Left lobe of liver (tissue), 2 donors: Measurements from ENCODE around the gene CEACAM16. TPM values are rescaled to one million over a fixed set of nuclear protein-coding genes. Genes with fewer than 3 reads are reported as not detected.
A peak's percentile ranks its signal among the peaks of the same experiment; 100 is the strongest.
"Not testable (repeated sequence)": the region's sequence is repeated elsewhere in the genome, so short reads cannot be mapped to it uniquely, and the experiment has no call there.

Experiments used
- ATAC-seq: fragments of 200-7000 bp; cut with Tn5 transposase; one replicate; pipeline ENCODE4 v1.9.1; 2020; ENCODE audit warnings: mild to moderate bottlenecking, moderate library complexity
- DNase-seq: peaks from one replicate; pipeline ENCODE4 v3.0.0-alpha.2; 2020; ENCODE audit warnings: low spot score
- total RNA-seq: library from RNA; stranded (reverse); gene quantifications from one replicate; pipeline ENCODE4 v1.2.1, GENCODE V29; 2021
- donor health status: DM: no; HTN: no; CAD: no; lungs with moderate emphysema.
- donor health status: DM: no; HTN: yes; CAD: no.

CEACAM16 gene
- total RNA-seq, 1 donor from 2014 or later, result not detected

DNA sequence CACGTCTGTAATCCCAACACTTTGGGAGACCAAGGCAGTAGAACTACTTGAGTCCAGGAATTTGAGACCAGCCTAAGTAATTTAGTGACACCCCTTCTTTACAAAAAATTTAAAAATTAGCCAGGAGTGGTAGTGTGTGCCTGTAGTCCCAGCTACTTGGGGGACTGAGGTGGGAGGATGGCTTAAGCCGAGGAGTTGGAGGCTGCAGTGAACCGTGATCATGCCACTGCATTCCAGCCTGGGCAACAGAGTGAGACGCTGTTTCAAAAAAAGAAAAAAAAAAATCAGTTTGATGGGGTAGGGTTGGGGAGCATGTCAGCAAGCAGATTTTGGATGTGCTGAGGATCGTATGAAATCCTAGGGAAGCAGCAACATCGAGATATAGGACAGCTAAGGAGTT, 23.4 kb upstream of the CEACAM16 start:
- no peak for ATAC-seq
- no peak for DNase-seq

DNA sequence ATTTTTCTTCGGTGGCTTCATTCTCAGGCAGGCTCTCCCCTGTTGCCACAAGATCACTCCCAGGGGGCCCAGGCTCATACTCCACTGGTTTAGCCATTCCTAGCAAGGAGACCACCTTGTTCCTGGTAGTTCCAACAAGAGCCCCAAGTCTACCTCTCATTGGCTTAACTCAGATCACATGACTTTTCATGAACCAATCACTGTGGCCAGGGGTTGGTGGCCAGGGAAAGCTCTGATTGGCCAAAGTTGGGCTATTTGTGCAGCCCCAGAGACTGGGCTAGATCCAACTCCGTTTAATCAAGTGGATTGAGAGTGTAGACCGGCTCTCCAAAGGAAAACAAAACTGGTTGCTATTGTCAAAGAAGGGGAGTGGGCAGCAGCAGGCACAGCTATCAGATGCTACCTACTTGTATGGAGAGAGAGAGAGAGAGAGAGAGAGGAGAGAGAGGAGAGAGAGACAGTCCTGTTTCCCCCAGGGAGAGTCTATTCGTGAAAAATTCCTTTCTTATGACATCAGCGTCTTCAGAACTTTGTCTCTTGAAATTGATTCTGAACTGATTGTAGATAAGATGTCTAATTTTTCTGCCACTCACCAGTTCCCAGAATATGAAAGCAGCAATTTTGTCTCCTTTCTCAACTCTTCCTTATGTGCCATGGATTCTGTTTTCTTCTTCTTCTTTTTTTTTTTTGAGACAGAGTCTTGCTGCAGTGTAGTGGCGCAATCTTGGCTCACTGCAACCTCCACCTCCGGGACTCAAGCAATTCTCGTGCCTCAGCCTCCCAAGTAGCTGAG, 21.7 kb upstream of the CEACAM16 start:
- ATAC-seq, result no peak
- no peak for DNase-seq

DNA sequence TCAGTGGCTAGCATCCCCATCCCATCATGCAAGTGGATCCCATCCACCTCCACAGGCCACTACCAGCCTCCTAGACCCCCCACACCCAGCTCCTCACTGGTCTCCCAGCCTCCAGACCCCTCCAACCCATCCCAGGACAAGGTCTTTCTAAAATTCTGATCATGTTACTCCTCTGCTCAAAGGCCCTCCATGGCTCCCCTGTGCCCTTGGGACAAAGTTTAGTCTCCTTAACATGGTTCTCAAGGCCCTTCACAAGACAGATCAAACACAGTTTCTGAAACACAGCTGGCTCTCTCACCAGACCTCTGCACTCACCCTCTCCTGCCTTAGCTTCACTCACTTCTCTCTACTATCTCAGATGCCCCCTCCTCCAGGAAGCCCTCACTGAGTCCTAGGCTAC, 18.4 kb upstream of the CEACAM16 start:
- ATAC-seq (no peak), DNase-seq (no peak)

GRCh38 chr19:44681992-44682790, 16.8 kb upstream of the CEACAM16 start:
- DNase-seq (no peak), ATAC-seq (no peak)

DNA sequence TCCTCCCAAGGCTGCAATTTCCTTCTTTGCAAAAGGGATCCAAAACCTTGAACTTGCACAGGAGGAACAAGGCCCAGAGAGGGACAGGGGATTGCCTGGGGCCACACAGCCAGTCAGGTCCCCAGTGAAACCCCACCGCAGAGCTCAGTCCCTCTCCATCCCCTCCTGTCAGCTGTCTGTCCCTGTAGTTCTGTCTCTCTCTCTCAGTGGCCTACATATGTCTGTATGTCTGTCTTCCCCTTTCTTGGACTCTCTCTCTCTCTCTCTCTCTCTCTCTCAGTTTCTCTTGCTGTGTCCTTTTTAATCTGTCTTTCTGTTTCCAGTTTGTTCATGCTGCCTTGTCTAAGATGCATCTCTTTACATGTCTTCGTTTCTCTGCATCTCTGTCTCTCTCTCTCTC, 16.1 kb upstream of the CEACAM16 start:
- ATAC-seq (no peak), DNase-seq (no peak)

DNA sequence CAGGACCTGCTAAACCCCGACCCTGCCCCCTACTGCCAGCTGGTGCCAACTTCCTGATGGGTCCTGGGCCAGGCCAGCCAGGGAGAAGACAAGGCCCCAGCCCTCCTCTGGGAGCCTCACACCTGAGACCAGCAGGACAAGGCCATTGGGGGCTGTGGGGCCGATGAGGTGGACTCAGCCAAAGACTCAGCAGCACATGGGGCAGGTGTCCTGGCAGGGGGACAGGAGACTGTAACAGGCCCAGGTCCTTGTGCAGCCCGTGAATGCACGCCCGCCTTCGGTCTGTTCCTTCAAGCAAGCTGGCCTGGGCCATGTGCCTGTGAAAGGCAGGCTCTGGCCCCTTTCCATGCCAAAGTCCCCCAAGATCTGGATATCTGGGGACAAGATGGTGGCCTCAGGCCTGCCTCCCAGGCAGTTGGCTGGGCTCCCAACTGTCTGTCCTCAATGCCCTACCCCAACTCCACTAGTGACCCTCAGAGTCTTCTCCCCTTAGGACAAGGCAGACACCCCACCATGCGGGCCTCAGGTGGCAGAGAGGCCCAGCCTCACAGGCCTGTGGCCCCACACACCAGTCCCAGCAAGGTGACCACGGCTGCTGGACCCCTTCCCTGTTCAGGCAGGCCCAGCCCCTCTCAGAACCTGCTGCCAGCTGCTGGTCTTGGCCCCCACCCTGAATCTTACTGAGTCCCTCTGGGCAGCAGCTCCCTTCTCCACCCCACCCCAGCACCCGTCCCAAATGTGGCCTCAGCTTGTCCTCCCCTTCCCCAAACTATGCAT, 15.3 kb upstream of the CEACAM16 start:
- DNase-seq (no peak), ATAC-seq (no peak)

GRCh38 chr19:44684396-44684795, 14.6 kb upstream of the CEACAM16 start:
- ATAC-seq, DNase-seq: not testable (repeated sequence)

DNA sequence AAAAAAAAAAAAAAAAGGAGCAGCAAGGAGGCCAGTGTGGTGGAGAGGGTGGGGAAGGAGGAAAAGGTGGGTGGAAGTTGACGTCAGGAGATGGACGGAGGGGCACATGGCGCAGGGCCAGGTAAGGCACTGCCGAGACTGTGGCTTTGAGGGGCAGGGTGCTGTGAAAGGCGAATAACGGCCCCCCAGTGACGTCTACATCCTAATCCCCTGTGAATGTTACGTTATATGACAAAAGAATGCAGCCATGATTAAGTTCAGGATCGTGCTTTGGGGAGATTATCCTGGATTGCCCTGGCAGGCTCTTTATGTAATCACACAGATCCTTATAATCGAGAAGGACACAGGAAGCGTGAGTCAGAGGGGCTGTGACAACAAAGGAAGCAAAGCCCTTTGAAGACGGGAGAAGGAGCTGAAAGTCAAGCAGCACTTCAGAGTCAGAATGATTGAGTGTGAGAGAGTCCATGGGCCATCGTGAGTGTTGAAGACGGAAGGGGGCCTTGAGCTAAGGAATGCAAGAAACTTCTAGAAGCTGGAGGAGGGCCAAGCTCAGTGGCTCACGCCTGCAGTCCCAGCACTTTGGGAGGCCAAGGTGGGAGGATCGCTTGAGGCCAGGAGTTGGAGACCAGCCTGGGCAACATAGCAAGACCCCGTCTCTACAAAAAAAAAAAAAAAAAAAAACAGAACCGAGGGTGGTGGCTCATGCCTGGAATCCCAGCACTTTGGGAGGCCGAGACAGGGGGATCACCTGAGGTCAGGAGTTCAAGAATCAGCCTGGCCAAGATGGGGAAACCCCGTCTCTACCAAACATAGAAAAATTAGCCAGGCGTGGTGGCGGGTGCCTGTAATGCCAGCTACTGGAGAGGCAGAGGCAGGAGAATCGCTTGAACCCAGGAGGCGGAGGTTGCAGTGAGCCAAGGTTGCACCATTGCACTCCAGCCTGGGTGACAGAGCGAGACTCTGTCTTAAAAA, 13.8 kb upstream of the CEACAM16 start:
- DNase-seq (no peak), ATAC-seq (peak; percentile 7)

- DNase-seq (no peak), ATAC-seq (peak; percentile 6)
These were observed 13.1 kb upstream of the CEACAM16 start for GRCh38 chr19:44685877-44686276.

DNA sequence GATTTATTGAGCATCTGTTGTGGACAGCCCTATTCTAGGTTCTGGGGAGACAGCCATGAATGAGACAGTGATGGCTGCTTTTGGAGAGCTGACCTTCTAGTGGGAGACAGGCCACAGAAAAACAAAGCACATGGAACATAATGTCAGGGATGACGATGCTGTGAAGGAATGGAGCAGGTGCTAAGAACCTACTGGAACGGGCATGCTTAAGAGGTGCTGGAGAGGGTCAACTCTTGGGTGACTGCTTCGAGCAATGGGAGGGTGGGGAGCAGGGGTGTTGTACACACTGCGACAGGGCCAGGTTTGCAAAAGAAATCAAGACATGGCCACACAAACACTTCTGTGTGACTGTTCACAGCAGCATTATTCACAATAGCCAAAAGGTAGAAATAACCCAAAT, 12.1 kb upstream of the CEACAM16 start:
- ATAC-seq, result no peak

GRCh38 chr19:44687888-44688287, 11.1 kb upstream of the CEACAM16 start:
- ATAC-seq (no peak), DNase-seq (no peak)

More for the DNA sequence above, 12.1 kb upstream of the CEACAM16 start:
- DNase-seq, result no peak

DNA sequence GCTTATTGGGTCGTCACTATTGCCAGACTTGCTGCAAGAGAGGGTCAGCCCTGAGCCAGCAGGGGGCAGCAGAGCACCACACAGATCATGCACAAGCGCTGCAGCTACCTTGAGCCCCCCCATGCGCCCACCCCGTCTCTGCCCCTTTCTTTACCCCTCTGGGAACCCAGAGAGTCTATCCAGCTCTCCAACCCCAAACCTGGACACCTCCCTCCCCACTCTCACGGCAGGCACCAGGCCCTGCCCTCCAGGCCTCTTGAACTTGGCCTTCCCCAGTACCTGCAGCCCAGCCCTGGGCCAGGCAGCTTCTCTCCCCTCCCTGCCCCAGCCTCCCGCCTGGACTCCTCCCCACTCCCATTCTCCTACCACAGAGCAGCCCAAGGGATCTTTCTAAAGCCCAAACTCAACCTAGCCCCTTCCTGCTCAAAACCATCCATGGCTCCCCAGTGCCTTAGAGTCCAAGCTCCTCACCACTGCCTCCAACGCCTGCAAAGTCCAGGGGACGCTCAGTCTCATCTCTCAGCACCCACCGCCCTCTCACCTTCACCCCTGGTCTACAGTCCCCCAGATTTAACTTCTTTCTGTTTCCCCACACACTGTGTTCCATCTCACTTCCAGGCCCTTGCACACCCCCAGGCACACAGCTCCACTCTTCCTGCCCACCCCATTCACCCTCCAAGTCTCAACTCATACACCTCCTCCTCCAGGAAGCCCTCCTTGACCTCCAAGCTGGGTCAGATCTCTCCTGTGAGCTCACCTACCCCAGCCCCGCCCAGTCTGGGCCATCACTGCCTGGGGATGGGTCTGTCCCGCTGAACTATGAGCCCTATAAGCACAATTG, 9.4 kb upstream of the CEACAM16 start:
- DNase-seq (peak; percentile 72), ATAC-seq (peak; percentile 70)

DNA sequence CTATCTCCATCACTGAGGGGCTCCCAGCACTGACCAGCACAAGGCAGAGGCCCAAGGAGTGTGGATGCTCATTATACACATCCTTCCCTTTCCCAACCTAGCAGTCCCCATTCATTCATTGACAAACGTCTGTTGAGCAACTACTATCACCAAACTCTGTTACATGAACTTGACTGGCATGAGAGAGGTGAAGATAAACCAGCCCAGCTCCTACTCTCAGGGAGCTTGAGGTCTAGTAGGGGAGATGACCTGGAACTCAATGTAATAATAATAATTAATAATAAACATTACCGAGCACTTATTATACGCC, 8.9 kb upstream of the CEACAM16 start:
- ATAC-seq, result no peak
- DNase-seq, result no peak

DNA sequence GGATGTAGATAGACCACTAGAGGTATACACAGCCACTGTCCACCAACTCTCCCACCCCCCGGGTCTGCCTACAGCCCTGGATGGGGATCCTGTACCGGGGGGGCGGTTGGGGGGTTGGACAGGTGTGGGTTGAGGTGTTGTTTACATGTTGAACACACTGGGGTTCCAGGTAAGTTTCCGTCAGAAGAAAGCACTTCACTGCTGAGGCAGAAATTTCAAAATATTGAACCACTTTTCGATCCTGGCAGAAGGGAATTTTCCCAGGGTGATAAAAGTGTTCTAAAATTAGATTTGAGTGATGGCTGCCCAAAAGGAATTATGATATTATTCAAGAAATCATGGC, 6.6 kb upstream of the CEACAM16 start:
- ATAC-seq (no peak), DNase-seq (no peak)

GRCh38 chr19:44694184-44694579, 4.8 kb upstream of the CEACAM16 start:
- no peak for DNase-seq
- ATAC-seq, result peak; percentile 11

GRCh38 chr19:44696939-44697669, 1.8 kb upstream of the CEACAM16 start:
- DNase-seq (no peak), ATAC-seq (peak; percentile 30)

GRCh38 chr19:44697670-44698034, 1.3 kb upstream of the CEACAM16 start:
- ATAC-seq, result no peak
- no peak for DNase-seq

GRCh38 chr19:44700547-44700946, 1.6 kb downstream of the CEACAM16 start:
- no peak for ATAC-seq
- DNase-seq, result no peak

DNA sequence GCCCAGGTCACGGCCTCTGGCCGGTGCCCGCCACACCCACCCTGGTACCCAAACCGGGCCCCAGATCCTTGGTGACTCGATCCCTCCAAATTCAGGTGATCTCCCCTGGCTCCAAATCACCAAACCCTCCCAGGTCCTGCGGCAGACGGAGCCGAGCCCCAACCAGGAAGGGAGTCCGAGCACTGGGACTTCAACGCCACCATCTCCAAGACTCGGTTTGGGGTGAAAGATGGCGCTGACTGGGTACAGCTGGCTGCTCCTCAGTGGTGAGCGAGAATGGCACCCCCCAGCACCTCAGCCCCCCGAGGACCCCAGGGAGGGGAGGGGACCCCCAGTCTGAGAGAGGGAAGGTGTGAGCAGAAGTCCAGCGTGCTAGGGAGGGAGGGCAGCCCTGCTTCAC, 2.3 kb downstream of the CEACAM16 start:
- ATAC-seq (no peak), DNase-seq (no peak)
